RPMI7951 (cell line): ENCODE data around the gene ECT2L. TPM values are rescaled to one million over a fixed set of nuclear protein-coding genes. Genes with fewer than 3 reads are reported as not detected.
A peak's percentile ranks its signal among the peaks of the same experiment; 100 is the strongest.
"Not testable (repeated sequence)": the region's sequence is repeated elsewhere in the genome, so short reads cannot be mapped to it uniquely, and the experiment has no call there.

ENCODE experiments used
- DNase-seq: peaks from one replicate; pipeline ENCODE4 v3.0.0-alpha.2; 2012; ENCODE audit warnings: low read depth
- total RNA-seq: library from RNA; depleted of rRNA; stranded (reverse); fragments of >200 nt; shearing (Covaris generic); gene quantifications from 2 replicates; pipeline ENCODE4 v1.2.3, GENCODE V29; 2014; rRNA removed

Gene ECT2L
- total RNA-seq, 1 experiment from 2014 or later: not detected

GRCh38 chr6:138936873-138937272 lies 141.0 kb downstream of the ECT2L start:
- DNase-seq: not testable (repeated sequence)

- no peak for DNase-seq
Observed at GRCh38 chr6:138943089-138943625, 147.3 kb downstream of the ECT2L start.

- DNase-seq: peak; percentile 56
Observed at GRCh38 chr6:138944412-138944811, 148.5 kb downstream of the ECT2L start.

- no peak for DNase-seq
Observed at GRCh38 chr6:138945354-138945753, 149.5 kb downstream of the ECT2L start.

GRCh38 chr6:138948004-138948403 lies 152.1 kb downstream of the ECT2L start:
- DNase-seq: no peak

GRCh38 chr6:138948546-138949179 lies 152.8 kb downstream of the ECT2L start:
- no peak for DNase-seq

- peak; percentile 60 for DNase-seq
Observed at GRCh38 chr6:138953451-138953850, 157.6 kb downstream of the ECT2L start.

Other genes starting within 250 kb of the ECT2L start
- 18.7 and 25.7 TPM in 2 replicates for gene CCDC28A, start 22.3 kb upstream of the ECT2L start, total RNA-seq
- 18.1 and 27.0 TPM in 2 replicates for gene REPS1, start 192.2 kb downstream of the ECT2L start, total RNA-seq
- 60.0 and 63.2 TPM in 2 replicates for gene ABRACL, start 232.7 kb downstream of the ECT2L start, total RNA-seq